A549 treated with GW870086 at 1 μM for 4 hours (cell line): ENCODE data around the gene CHAC1. TPM values are rescaled to one million over a fixed set of nuclear protein-coding genes. Genes with fewer than 3 reads are reported as not detected.

Source experiments
- total RNA-seq: library from RNA; stranded (reverse); fragments of 200-300 nt; extraction: Qiagen RNA extraction; gene quantifications from 5 replicates; pipeline ENCODE4 v1.2.3, GENCODE V29; 2022; ENCODE audit warnings: low read depth

CHAC1 gene
- 4.9 to 10.0 TPM (median 6.1 TPM) in 5 replicates for total RNA-seq

GRCh38 chr15:40952901-40953712 is at the start of gene CHAC1:
CHAC1 (plus strand) TSS chr15:40953471; CDS start chr15:40953584, 113 bp downstream.

GRCh38 chr15:40928821-40929659 is 24.2 kb upstream of the CHAC1 start, which contains the start of gene DLL4:
DLL4 (plus strand) TSS chr15:40929340; CDS start chr15:40929669, 329 bp downstream.

Other genes starting within 250 kb of the CHAC1 start
- gene RMDN3, start 198.2 kb upstream of the CHAC1 start, total RNA-seq, result 21.5 to 23.7 TPM (median 23.1 TPM) in 5 replicates
- 7.1 to 9.0 TPM (median 7.4 TPM) in 5 replicates for gene GCHFR, start 189.4 kb upstream of the CHAC1 start, total RNA-seq
- gene C15orf62, start 183.5 kb upstream of the CHAC1 start, total RNA-seq, result 0.07 to 0.09 TPM in 2 of 5 replicates, not detected in the others
- 15.2 to 18.6 TPM (median 17.4 TPM) in 5 replicates for gene ZFYVE19, start 146.4 kb upstream of the CHAC1 start, total RNA-seq
- 17.1 to 26.9 TPM (median 24.7 TPM) in 5 replicates for gene DNAJC17, start 146.0 kb upstream of the CHAC1 start, total RNA-seq
- gene PPP1R14D, start 124.8 kb upstream of the CHAC1 start, total RNA-seq, result 0.24 to 0.41 TPM in 2 of 5 replicates, not detected in the others
- gene SPINT1, start 109.4 kb upstream of the CHAC1 start, total RNA-seq, result 0.67 to 1.4 TPM (median 0.78 TPM) in 5 replicates
- 5.5 to 7.3 TPM (median 7.1 TPM) in 5 replicates for gene RHOV, start 79.2 kb upstream of the CHAC1 start, total RNA-seq
- 20.3 to 25.2 TPM (median 25.0 TPM) in 5 replicates for gene VPS18, start 59.0 kb upstream of the CHAC1 start, total RNA-seq
- 1.1 to 2.0 TPM (median 1.2 TPM) in 5 replicates for gene DLL4, start 24.1 kb upstream of the CHAC1 start, total RNA-seq
- gene INO80, start 162.8 kb downstream of the CHAC1 start, total RNA-seq, result 12.3 to 14.9 TPM (median 12.5 TPM) in 5 replicates